ENCODE data around the gene METTL17. TPM values are rescaled to one million over a fixed set of nuclear protein-coding genes. Genes with fewer than 3 reads are reported as not detected.

The METTL17 gene
- total RNA-seq, 1 donor from 2014 or later = 37.3 TPM

DNA sequence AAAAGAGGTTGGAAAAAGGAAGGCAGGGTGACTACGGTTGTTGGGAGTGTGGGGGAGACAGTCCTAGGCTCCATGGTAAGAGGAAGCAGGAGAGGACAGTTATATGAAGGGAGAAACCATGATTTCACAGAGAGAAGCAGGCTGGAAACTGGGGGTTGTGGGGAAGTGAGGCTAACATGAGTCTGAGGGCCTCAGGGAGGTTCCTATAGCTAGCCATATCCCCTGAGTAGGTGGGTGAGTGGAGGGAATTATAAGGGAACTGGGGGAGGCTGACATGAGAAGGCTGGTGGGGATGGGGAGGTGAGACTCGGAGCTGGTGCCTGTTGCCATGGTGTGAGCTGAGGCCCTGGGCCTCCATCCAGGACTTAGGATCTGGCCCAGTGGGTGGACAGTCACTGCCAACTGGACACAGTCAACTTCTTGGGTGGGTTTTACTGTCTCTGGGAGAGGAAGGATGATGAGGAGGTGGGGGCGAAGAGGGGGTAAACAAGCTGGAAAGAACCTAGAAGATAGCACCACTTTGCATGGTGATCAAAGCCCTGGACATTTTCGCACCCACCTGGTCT, 43.4 kb downstream of the METTL17 start:
- Histone ChIP-seq H3K27me3 (ENCODE audit: low read depth) (no peaks in the 10 kb centered on the region), H3K36me3 (no peaks in the 10 kb centered on the region), H3K9me3 (replicated peaks) (no peaks in the 10 kb centered on the region), H3K27ac (replicated peaks) (no peak overlapping the region), H3K4me1 (peaks cover 3% of the 10 kb centered on the region), H3K4me3 (no peak overlapping the region)
- TF ChIP-seq, protein P1, sequence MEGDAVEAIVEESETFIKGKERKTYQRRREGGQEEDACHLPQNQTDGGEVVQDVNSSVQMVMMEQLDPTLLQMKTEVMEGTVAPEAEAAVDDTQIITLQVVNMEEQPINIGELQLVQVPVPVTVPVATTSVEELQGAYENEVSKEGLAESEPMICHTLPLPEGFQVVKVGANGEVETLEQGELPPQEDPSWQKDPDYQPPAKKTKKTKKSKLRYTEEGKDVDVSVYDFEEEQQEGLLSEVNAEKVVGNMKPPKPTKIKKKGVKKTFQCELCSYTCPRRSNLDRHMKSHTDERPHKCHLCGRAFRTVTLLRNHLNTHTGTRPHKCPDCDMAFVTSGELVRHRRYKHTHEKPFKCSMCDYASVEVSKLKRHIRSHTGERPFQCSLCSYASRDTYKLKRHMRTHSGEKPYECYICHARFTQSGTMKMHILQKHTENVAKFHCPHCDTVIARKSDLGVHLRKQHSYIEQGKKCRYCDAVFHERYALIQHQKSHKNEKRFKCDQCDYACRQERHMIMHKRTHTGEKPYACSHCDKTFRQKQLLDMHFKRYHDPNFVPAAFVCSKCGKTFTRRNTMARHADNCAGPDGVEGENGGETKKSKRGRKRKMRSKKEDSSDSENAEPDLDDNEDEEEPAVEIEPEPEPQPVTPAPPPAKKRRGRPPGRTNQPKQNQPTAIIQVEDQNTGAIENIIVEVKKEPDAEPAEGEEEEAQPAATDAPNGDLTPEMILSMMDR (IDR thresholded peaks at IDR 0.05; ENCODE audit: borderline replicate concordance) = no peak
- intact Hi-C loops (cut with micrococcal nuclease) = no loop called here
- DNase-seq = no peak

DNA sequence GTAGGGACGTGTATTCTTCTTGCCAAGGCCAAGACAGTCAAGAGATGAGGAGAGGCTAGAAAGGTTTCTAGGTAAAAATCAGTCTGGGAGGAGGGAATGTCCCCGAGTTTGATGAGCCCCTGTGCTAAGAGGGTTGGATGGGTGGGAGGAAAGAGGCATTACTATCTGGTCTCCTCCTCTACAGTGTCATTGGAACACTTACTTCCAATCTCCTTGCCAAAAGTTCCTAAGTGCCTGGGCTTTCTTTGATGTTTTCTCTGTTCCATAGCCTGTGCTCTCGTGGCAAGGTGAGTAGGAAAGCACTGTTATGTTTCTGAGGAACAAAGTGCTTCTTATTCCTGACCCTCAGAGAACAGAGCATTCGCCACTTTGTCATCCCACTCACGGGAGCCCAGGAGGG, 44.9 kb downstream of the METTL17 start, which contains the start of gene RNASE13:
TSS of gene RNASE13 (minus strand) at position 101 of the 400 bp plus-strand sequence. CDS start 519 bp downstream, outside the sequence.
- DNase-seq = no peak
- H3K36me3 ChIP-seq = no peaks in the 10 kb centered on the region
- H3K27me3 ChIP-seq (ENCODE audit: low read depth) = no peaks in the 10 kb centered on the region
- peaks cover 18% of the 10 kb centered on the region for H3K4me1 ChIP-seq
- TF ChIP-seq, protein P1 (IDR thresholded peaks at IDR 0.05; ENCODE audit: borderline replicate concordance) = no peak
- intact Hi-C loops (cut with micrococcal nuclease) = no loop called here
- no peak within 1 kb of the TSS for H3K27ac ChIP-seq (replicated peaks)
- no peak within 1 kb of the TSS for H3K4me3 ChIP-seq
- no peaks in the 10 kb centered on the region for H3K9me3 ChIP-seq (replicated peaks)

DNA sequence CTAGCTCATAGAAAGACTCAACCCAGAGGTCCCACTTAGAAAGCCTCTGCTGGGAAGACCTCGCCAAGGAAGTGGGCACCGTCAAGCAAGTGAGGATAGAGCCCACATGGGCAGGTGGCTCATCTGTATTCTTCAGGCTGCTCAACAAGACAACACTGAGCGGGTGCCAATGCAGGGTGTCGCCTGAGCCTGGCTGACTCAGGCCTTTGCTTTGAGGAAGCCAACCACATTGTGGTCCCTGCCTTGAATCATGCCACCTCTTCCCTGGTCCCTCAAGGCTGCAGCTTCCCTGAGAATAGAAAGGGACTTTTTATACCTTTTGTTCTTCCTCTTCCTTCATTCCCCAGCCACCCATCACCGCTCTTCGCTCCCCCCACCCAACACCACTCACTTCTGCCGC, 47.0 kb downstream of the METTL17 start:
- no peaks in the 10 kb centered on the region for H3K27me3 ChIP-seq (ENCODE audit: low read depth)
- H3K36me3 ChIP-seq = no peaks in the 10 kb centered on the region
- TF ChIP-seq, protein P1 (IDR thresholded peaks at IDR 0.05; ENCODE audit: borderline replicate concordance) = no peak
- peak overlapping the region; percentile 88 for H3K27ac ChIP-seq (replicated peaks)
- H3K4me1 ChIP-seq = peaks cover 21% of the 10 kb centered on the region
- no peak overlapping the region for H3K4me3 ChIP-seq
- no peaks in the 10 kb centered on the region for H3K9me3 ChIP-seq (replicated peaks)
- intact Hi-C loops (cut with micrococcal nuclease) = no loop called here
- DNase-seq = no peak

DNA sequence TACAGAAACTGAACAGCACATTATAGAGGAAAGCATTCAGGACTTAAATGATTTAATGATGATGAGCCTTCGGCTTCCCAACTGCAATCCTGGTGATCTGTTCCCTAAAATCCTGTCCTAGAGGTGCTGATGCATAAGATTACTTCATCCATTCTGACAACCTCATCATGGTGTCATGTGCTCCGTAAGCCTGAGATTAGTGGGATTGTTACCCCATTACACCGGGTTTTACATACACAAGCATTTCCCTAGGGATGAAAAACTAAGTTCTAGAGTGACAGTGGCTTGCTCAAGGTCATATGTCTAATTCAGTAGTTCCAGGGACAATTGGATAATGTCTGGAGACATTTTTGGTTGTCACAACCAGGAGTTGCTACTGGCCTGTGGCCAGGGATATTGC, 47.4 kb downstream of the METTL17 start:
- TF ChIP-seq, protein P1 (IDR thresholded peaks at IDR 0.05; ENCODE audit: borderline replicate concordance) = no peak
- no peak for DNase-seq
- peak overlapping the region; percentile 88 for H3K27ac ChIP-seq (replicated peaks)
- H3K4me1 ChIP-seq = peaks cover 21% of the 10 kb centered on the region
- H3K36me3 ChIP-seq = no peaks in the 10 kb centered on the region
- no peak overlapping the region for H3K4me3 ChIP-seq
- no peaks in the 10 kb centered on the region for H3K9me3 ChIP-seq (replicated peaks)
- H3K27me3 ChIP-seq (ENCODE audit: low read depth) = no peaks in the 10 kb centered on the region
- intact Hi-C loops (cut with micrococcal nuclease) = no loop called here

DNA sequence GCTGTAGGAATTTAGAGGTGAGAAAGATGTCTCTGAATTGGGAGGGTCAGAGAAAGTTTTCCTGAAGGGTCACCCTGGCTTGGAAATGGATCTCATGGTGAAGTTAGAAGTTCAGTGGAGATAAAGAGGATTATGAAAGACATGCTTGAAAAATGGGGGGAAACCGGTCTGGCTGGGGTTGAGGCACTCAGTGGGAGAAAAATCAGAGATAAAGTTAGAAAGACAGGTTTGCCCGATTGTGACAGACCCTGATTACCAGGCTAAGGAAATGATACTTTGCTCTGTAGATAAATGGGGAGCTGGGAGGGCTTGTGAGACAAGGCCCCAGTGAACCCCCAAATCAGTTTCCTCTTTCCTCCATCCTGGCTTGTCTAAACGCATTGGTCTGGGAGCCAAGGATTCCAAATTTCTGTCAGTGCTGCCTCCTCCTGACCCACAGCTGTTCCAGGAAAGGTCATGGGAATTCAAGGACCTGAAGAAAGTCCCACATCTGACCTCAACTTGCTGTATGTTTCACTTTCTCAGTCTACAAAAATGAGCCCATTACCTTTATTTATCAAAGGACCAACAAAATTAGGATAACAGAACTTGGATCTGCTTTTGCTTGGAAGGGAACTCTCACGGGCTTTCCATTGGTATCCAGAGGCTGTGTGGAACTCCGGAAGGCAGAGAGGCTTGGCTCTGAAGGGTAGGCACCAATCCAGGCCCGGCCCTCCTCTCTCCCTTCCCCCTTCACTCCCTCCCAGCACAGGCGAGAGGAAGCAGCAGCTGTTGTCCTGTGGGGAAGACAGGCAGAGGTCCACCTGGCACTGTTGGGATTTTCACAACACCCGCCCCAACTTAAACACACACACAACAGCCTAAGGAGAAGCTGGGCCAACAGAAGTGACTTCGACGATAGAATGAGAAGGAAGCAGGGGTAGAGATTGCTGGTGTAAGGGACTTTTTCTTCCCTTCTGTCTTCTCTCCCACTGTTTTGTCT, 49.0 kb downstream of the METTL17 start:
- peak; percentile 88 for DNase-seq
- no peaks in the 10 kb centered on the region for H3K27me3 ChIP-seq (ENCODE audit: low read depth)
- peaks cover 37% of the 10 kb centered on the region for H3K4me1 ChIP-seq
- H3K4me3 ChIP-seq = peak overlapping the region; percentile 48
- peak overlapping the region; percentile 88 for H3K27ac ChIP-seq (replicated peaks)
- intact Hi-C loops (cut with micrococcal nuclease) = no loop called here
- H3K36me3 ChIP-seq = no peaks in the 10 kb centered on the region
- TF ChIP-seq, protein P1 (IDR thresholded peaks at IDR 0.05; ENCODE audit: borderline replicate concordance) = no peak
- no peaks in the 10 kb centered on the region for H3K9me3 ChIP-seq (replicated peaks)

Data from left ventricle myocardium inferior (tissue), 1 donor.